Natural killer cell (primary cell): ENCODE measurements around the gene TIGD6. TPM values are rescaled to one million over a fixed set of nuclear protein-coding genes. Genes with fewer than 3 reads are reported as not detected.

Source experiments
- ATAC-seq, 3 donors: fragments of 150-1000 bp in 2 of 3; fragments of 200-7000 bp in 1 of 3; cut with Tn5 transposase; 1 replicate in 1 of 3; 2 replicates in 2 of 3; pipeline ENCODE4 v1.10.0; 2021; ENCODE audit warnings: mild to moderate bottlenecking in 2 of 3, moderate library complexity in 2 of 3
- DNase-seq, 2 donors: peaks; one replicate each; pipeline versions ENCODE4 v3.0.0 to v3.0.0-alpha.2; 2013 to 2021; ENCODE audit warnings: mixed read lengths in 1 of 2
- H3K27ac ChIP-seq: one replicate; pipeline ENCODE4 v1.5.1; 2013; ENCODE audit warnings: mild to moderate bottlenecking, low read length
- H3K27me3 ChIP-seq: one replicate; pipeline ENCODE4 v1.6.1; 2013; ENCODE audit warnings: low read length; ENCODE audit not compliant: control insufficient read depth, insufficient read depth
- H3K36me3 ChIP-seq: one replicate; pipeline ENCODE4 v1.6.1; 2013; ENCODE audit warnings: low read length; ENCODE audit not compliant: control insufficient read depth, insufficient read depth
- H3K4me1 ChIP-seq: one replicate; pipeline ENCODE4 v1.6.1; 2013; ENCODE audit warnings: low read length; ENCODE audit not compliant: control insufficient read depth, insufficient read depth
- H3K4me3 ChIP-seq: one replicate; pipeline ENCODE4 v1.5.1; 2013; ENCODE audit warnings: low read length
- H3K9me3 ChIP-seq: one replicate; pipeline ENCODE4 v1.6.1; 2013; ENCODE audit warnings: low read length; ENCODE audit not compliant: control insufficient read depth, insufficient read depth
- H3K27ac Mint-ChIP-seq, 2 donors: one replicate each; pipeline ENCODE4 v1.8.0; 2022; ENCODE audit warnings: mild to moderate bottlenecking in 2 of 2, mixed read lengths in 2 of 2, moderate library complexity in 1 of 2
- H3K27me3 Mint-ChIP-seq, 2 donors: one replicate each; pipeline ENCODE4 v1.8.0; 2022; ENCODE audit warnings: low read depth in 2 of 2, mixed read lengths in 2 of 2
- H3K36me3 Mint-ChIP-seq: one replicate; pipeline ENCODE4 v1.8.0; 2022; ENCODE audit warnings: mixed read lengths
- H3K4me1 Mint-ChIP-seq, 2 donors: one replicate each; pipeline ENCODE4 v1.8.0; 2022; ENCODE audit warnings: mixed read lengths in 2 of 2
- H3K4me3 Mint-ChIP-seq: one replicate; pipeline ENCODE4 v1.8.0; 2022; ENCODE audit warnings: mild to moderate bottlenecking, moderate library complexity, mixed read lengths
- H3K9me3 Mint-ChIP-seq, 2 donors: one replicate each; pipeline ENCODE4 v1.8.0; 2022; ENCODE audit warnings: mixed read lengths in 2 of 2
- CTCF ChIP-seq: fragments of 200-600 bp; IDR thresholded peaks from one replicate; pipeline ENCODE4 v1.8.0; 2022; ENCODE audit warnings: antibody characterized with exemption
- WGBS: methylation state at CpG from one replicate; pipeline ENCODE4 v1.1.7; 2013; ENCODE audit warnings: missing lambda C conversion rate; ENCODE audit not compliant: insufficient coverage; 5-methylcytosine and 5-hydroxymethylcytosine counted together
- intact Hi-C: fragments of 100-400 bp; cut with micrococcal nuclease; formaldehyde crosslinking; loops from one replicate; pipeline ENCODE4 v1.14.2; 2022
- total RNA-seq, 4 donors: library from RNA; stranded (reverse); fragments of 120-200 nt in 1 of 4; gene quantifications; one replicate each; pipeline versions ENCODE4 v1.2.3 to v1.2.4, GENCODE V29; 2013 to 2022

Gene TIGD6
- total RNA-seq, 3 donors from 2014 or later (not counting 1 experiment from before 2014, with no cell fraction given), result 1.8 to 3.9 (median 2.5) TPM

- 95% methylated on average over 6 of the region's 6 CpGs for WGBS
- Histone ChIP-seq H3K27me3 (no peaks in the 10 kb centered on the region), H3K36me3 (peaks cover 75% of the 10 kb centered on the region), H3K27ac (no peak overlapping the region), H3K4me1 (no peaks in the 10 kb centered on the region), H3K9me3 (no peaks in the 10 kb centered on the region), H3K4me3 (no peak overlapping the region)
- H3K4me1 Mint-ChIP-seq, result peaks cover 16 to 28% of the 10 kb centered on the region in 2 donors
- no peaks in the 10 kb centered on the region for H3K9me3 Mint-ChIP-seq
- H3K27me3 Mint-ChIP-seq, result no peaks in the 10 kb centered on the region
- TF ChIP-seq CTCF, result no peak
- H3K36me3 Mint-ChIP-seq, result peaks cover 18% of the 10 kb centered on the region
- DNase-seq, result no peak
- H3K27ac Mint-ChIP-seq, result no peak overlapping the region
- ATAC-seq, result no peak
- H3K4me3 Mint-ChIP-seq, result no peak overlapping the region
- intact Hi-C loops, result no loop called here
Measured at GRCh38 chr5:150009671-150010387, 9.4 kb upstream of the TIGD6 start.

- TF ChIP-seq CTCF, result no peak
- no peaks in the 10 kb centered on the region for H3K27me3 Mint-ChIP-seq
- no peak for DNase-seq
- Histone ChIP-seq H3K4me3 (no peak overlapping the region), H3K27ac (no peak overlapping the region), H3K36me3 (peaks cover 47% of the 10 kb centered on the region), H3K9me3 (no peaks in the 10 kb centered on the region), H3K27me3 (no peaks in the 10 kb centered on the region), H3K4me1 (no peaks in the 10 kb centered on the region)
- no peak for ATAC-seq
- no peak overlapping the region for H3K27ac Mint-ChIP-seq
- no peak overlapping the region for H3K4me3 Mint-ChIP-seq
- H3K4me1 Mint-ChIP-seq, result peaks cover 26 to 46% of the 10 kb centered on the region in 2 donors
- peaks cover 1% of the 10 kb centered on the region for H3K36me3 Mint-ChIP-seq
- intact Hi-C loops, result no loop called here
- H3K9me3 Mint-ChIP-seq, result no peaks in the 10 kb centered on the region
Measured at GRCh38 chr5:150007050-150007449, 6.6 kb upstream of the TIGD6 start.

GRCh38 chr5:150006318-150006717, 5.9 kb upstream of the TIGD6 start:
- no peaks in the 10 kb centered on the region for H3K27me3 ChIP-seq
- H3K27ac ChIP-seq, result no peak overlapping the region
- no peak for TF ChIP-seq CTCF
- H3K36me3 Mint-ChIP-seq, result no peaks in the 10 kb centered on the region
- intact Hi-C loops, result no loop called here
- peaks cover 33 to 52% of the 10 kb centered on the region in 2 donors for H3K4me1 Mint-ChIP-seq
- H3K9me3 ChIP-seq, result no peaks in the 10 kb centered on the region
- H3K27me3 Mint-ChIP-seq, result no peaks in the 10 kb centered on the region
- no peak overlapping the region for H3K4me3 ChIP-seq
- no peak overlapping the region for H3K27ac Mint-ChIP-seq
- 100% methylated on average over 2 of the region's 4 CpGs for WGBS
- no peak overlapping the region for H3K4me3 Mint-ChIP-seq
- H3K9me3 Mint-ChIP-seq, result no peaks in the 10 kb centered on the region
- DNase-seq, result no peak
- H3K4me1 ChIP-seq, result peaks cover 6% of the 10 kb centered on the region
- peaks cover 42% of the 10 kb centered on the region for H3K36me3 ChIP-seq
- ATAC-seq, result no peak
